ENCODE results near the gene SQSTM1.

The SQSTM1 gene

GRCh38 chr5:179836225-179837019, 15.7 kb downstream of the SQSTM1 start:
- H3K79me2 ChIP-seq (ENCODE audit: insufficient read depth, low read length): no peaks in the 10 kb centered on the region
- no peaks in the 10 kb centered on the region for H3K27me3 ChIP-seq (ENCODE audit: low read length)
- no peak overlapping the region for H3K4me2 ChIP-seq (ENCODE audit: low read depth, low read length, poor library complexity, severe bottlenecking)
- no peaks in the 10 kb centered on the region for H4K20me1 ChIP-seq (ENCODE audit: low read depth, low read length)
- no peaks in the 10 kb centered on the region; the same call in 1 of the 2 replicates for H3K36me3 ChIP-seq (ENCODE audit: low read length)
- H2AFZ ChIP-seq (ENCODE audit: low read depth, low read length, severe bottlenecking): no peak overlapping the region
- no peak overlapping the region for H3K27ac ChIP-seq (ENCODE audit: low read depth, low read length)
- TF ChIP-seq EZH2phosphoT487 (conservative IDR thresholded peaks at IDR 0.05; ENCODE audit: low read length): no peak
- no peak for TF ChIP-seq CTCF (IDR thresholded peaks at IDR 0.05; ENCODE audit: insufficient read depth, low read length, poor library complexity, severe bottlenecking)
- no peak overlapping the region for H3K9ac ChIP-seq (ENCODE audit: low read length)
- H3K9me3 ChIP-seq (ENCODE audit: insufficient read depth, low read length): no peaks in the 10 kb centered on the region
- H3K9me2 ChIP-seq (replicated peaks; ENCODE audit: insufficient read depth, low read length): no peaks in the 10 kb centered on the region
- no peaks in the 10 kb centered on the region for H3F3A ChIP-seq (ENCODE audit: insufficient read depth)
- H3K4me3 ChIP-seq (ENCODE audit: insufficient read depth, low read length, poor library complexity, severe bottlenecking): no peak overlapping the region

- Histone ChIP-seq H3K79me2 (ENCODE audit: insufficient read depth, low read length) (no peaks in the 10 kb centered on the region), H3K27ac (ENCODE audit: low read depth, low read length) (no peak overlapping the region), H3K4me3 (ENCODE audit: insufficient read depth, low read length, poor library complexity, severe bottlenecking) (no peak overlapping the region), H3F3A (ENCODE audit: insufficient read depth) (no peaks in the 10 kb centered on the region), H2AFZ (ENCODE audit: low read depth, low read length, severe bottlenecking) (no peak overlapping the region), H3K9ac (ENCODE audit: low read length) (no peak overlapping the region), H3K4me2 (ENCODE audit: low read depth, low read length, poor library complexity, severe bottlenecking) (no peak overlapping the region), H3K9me2 (replicated peaks; ENCODE audit: insufficient read depth, low read length) (no peaks in the 10 kb centered on the region), H4K20me1 (ENCODE audit: low read depth, low read length) (no peaks in the 10 kb centered on the region), H3K27me3 (ENCODE audit: low read length) (no peaks in the 10 kb centered on the region), H3K36me3 (ENCODE audit: low read length) (no peaks in the 10 kb centered on the region; the same call in 1 of the 2 replicates), H3K9me3 (ENCODE audit: insufficient read depth, low read length) (no peaks in the 10 kb centered on the region)
- no peak for TF ChIP-seq CTCF (IDR thresholded peaks at IDR 0.05; ENCODE audit: insufficient read depth, low read length, poor library complexity, severe bottlenecking)
- no peak for TF ChIP-seq EZH2phosphoT487 (conservative IDR thresholded peaks at IDR 0.05; ENCODE audit: low read length)
These were observed 16.6 kb downstream of the SQSTM1 start for GRCh38 chr5:179837076-179838011.

- TF ChIP-seq CTCF (IDR thresholded peaks at IDR 0.05; ENCODE audit: insufficient read depth, low read length, poor library complexity, severe bottlenecking) (no peak), EZH2phosphoT487 (conservative IDR thresholded peaks at IDR 0.05; ENCODE audit: low read length) (no peak)
- Histone ChIP-seq H3K36me3 (ENCODE audit: low read length) (no peaks in the 10 kb centered on the region), H4K20me1 (ENCODE audit: low read depth, low read length) (no peaks in the 10 kb centered on the region), H3K27me3 (ENCODE audit: low read length) (no peaks in the 10 kb centered on the region), H3K9me2 (replicated peaks; ENCODE audit: insufficient read depth, low read length) (no peaks in the 10 kb centered on the region), H3K9ac (ENCODE audit: low read length) (no peak overlapping the region), H3K9me3 (ENCODE audit: insufficient read depth, low read length) (no peaks in the 10 kb centered on the region), H3K27ac (ENCODE audit: low read depth, low read length) (no peak overlapping the region), H3K79me2 (ENCODE audit: insufficient read depth, low read length) (no peaks in the 10 kb centered on the region), H2AFZ (ENCODE audit: low read depth, low read length, severe bottlenecking) (no peak overlapping the region), H3K4me3 (ENCODE audit: insufficient read depth, low read length, poor library complexity, severe bottlenecking) (no peak overlapping the region), H3F3A (ENCODE audit: insufficient read depth) (no peaks in the 10 kb centered on the region), H3K4me2 (ENCODE audit: low read depth, low read length, poor library complexity, severe bottlenecking) (no peak overlapping the region)
These were observed 18.9 kb downstream of the SQSTM1 start for GRCh38 chr5:179839328-179840256.
